B cell (primary cell): ENCODE data around the gene KIRREL1. TPM values are rescaled to one million over a fixed set of nuclear protein-coding genes. Genes with fewer than 3 reads are reported as not detected.

ENCODE experiments used
- ATAC-seq: fragments of 200-7000 bp; cut with Tn5 transposase; one replicate; pipeline ENCODE4 v1.10.0; 2021; ENCODE audit warnings: low read depth, mild to moderate bottlenecking, moderate number of reproducible peaks, moderate library complexity
- CTCF ChIA-PET: fragments of 350-600 bp; sonication (Branson Sonifier 250); formaldehyde crosslinking; loops from one replicate; lab custom pipeline; 2021; ENCODE audit warnings: antibody characterized with exemption, inconsistent platforms; lab: Charles Lee
- POLR2A ChIA-PET: fragments of 350-600 bp; sonication (Branson Sonifier 250); formaldehyde crosslinking; loops from one replicate; lab custom pipeline; 2021; ENCODE audit warnings: antibody characterized with exemption; lab: Charles Lee
- DNase-seq: peaks from one replicate; pipeline ENCODE4 v3.0.0; 2013
- H2AFZ ChIP-seq: 2 replicates; pipeline ENCODE4 v1.6.1; 2012; ENCODE audit warnings: mild to moderate bottlenecking, low read depth, low read length; ENCODE audit not compliant: insufficient read depth, poor library complexity, severe bottlenecking
- H3K27ac ChIP-seq, 2 donors: 1 replicate in 1 of 2; 2 replicates in 1 of 2; pipeline ENCODE4 v1.5.1; 2012 to 2013; ENCODE audit warnings: low read length in 2 of 2, mild to moderate bottlenecking in 2 of 2, moderate library complexity in 1 of 2
- H3K27me3 ChIP-seq, 4 experiments: fragments of 200-600 bp in 1 of 4; sonication (generic) in 1 of 4; replicated peaks in 1 of 4; 1 replicate in 2 of 4; 2 replicates in 2 of 4; pipeline versions ENCODE4 v1.6.1 to v1.7.0; 2013 to 2016; ENCODE audit warnings: low read length in 3 of 4, mild to moderate bottlenecking in 2 of 4, mixed read lengths in 1 of 4, moderate library complexity in 1 of 4; ENCODE audit not compliant: insufficient read depth in 4 of 4, control insufficient read depth in 3 of 4; ENCODE audit errors: control extremely low read depth in 1 of 4
- H3K36me3 ChIP-seq, 2 experiments: replicated peaks in 1 of 2; 1 replicate in 1 of 2; 2 replicates in 1 of 2; pipeline versions ENCODE4 v1.6.1 to v1.7.1; 2013; ENCODE audit warnings: low read length in 1 of 2; ENCODE audit not compliant: insufficient read depth in 2 of 2, control insufficient read depth in 1 of 2; ENCODE audit errors: control extremely low read depth in 1 of 2, extremely low read depth in 1 of 2
- H3K4me1 ChIP-seq, 2 donors: fragments of 200-600 bp in 1 of 2; sonication (generic) in 1 of 2; 1 replicate in 1 of 2; 2 replicates in 1 of 2; pipeline versions ENCODE4 v1.5.1 to v1.6.1; 2013 to 2017; ENCODE audit warnings: low read length in 2 of 2; ENCODE audit not compliant: control insufficient read depth in 2 of 2, insufficient read depth in 2 of 2
- H3K4me2 ChIP-seq: replicated peaks from 2 replicates; pipeline ENCODE3; 2012; ENCODE audit warnings: mild to moderate bottlenecking, low read depth, low read length; ENCODE audit not compliant: poor library complexity, severe bottlenecking
- H3K4me3 ChIP-seq, 5 experiments: fragments of 200-600 bp in 1 of 5; sonication (generic) in 1 of 5; 1 replicate in 3 of 5; 2 replicates in 2 of 5; pipeline versions ENCODE4 v1.5.1 to v1.7.0; 2011 to 2016; ENCODE audit warnings: low read length in 4 of 5, mild to moderate bottlenecking in 4 of 5, low read depth in 2 of 5, control low read depth in 1 of 5, moderate library complexity in 1 of 5; ENCODE audit not compliant: insufficient read depth in 1 of 5; ENCODE audit errors: control extremely low read depth in 1 of 5, extremely low read depth in 1 of 5
- H3K79me2 ChIP-seq: fragments of 200-600 bp; sonication (generic); one replicate; pipeline ENCODE4 v1.6.0; 2016; ENCODE audit warnings: low read length; ENCODE audit not compliant: control insufficient read depth, insufficient read depth
- H3K9ac ChIP-seq: fragments of 200-600 bp; sonication (generic); 2 replicates; pipeline ENCODE4 v1.6.1; 2017; ENCODE audit warnings: mild to moderate bottlenecking, low read length, moderate library complexity
- H3K9me3 ChIP-seq, 3 donors: one replicate each; pipeline versions ENCODE4 v1.6.1 to v1.7.1; 2013; ENCODE audit warnings: low read length in 2 of 3; ENCODE audit not compliant: control insufficient read depth in 2 of 3, insufficient read depth in 1 of 3; ENCODE audit errors: control extremely low read depth in 1 of 3
- H4K20me1 ChIP-seq: 2 replicates; pipeline ENCODE4 v1.6.0; 2012; ENCODE audit warnings: mild to moderate bottlenecking, low read length; ENCODE audit not compliant: insufficient read depth, control insufficient read depth, poor library complexity, severe bottlenecking
- H3K27ac Mint-ChIP-seq: one replicate; pipeline ENCODE4 v1.8.0; 2021; ENCODE audit warnings: mixed read lengths
- H3K27me3 Mint-ChIP-seq: one replicate; pipeline ENCODE4 v1.8.0; 2021; ENCODE audit warnings: mixed read lengths
- H3K4me1 Mint-ChIP-seq: one replicate; pipeline ENCODE4 v1.8.0; 2021; ENCODE audit warnings: mixed read lengths
- H3K4me3 Mint-ChIP-seq: one replicate; pipeline ENCODE4 v1.8.0; 2021; ENCODE audit warnings: mixed read lengths
- H3K9me3 Mint-ChIP-seq: one replicate; pipeline ENCODE4 v1.8.0; 2022; ENCODE audit warnings: mixed read lengths; ENCODE audit not compliant: insufficient read depth
- CTCF ChIP-seq: fragments of 200-600 bp; IDR thresholded peaks from one replicate; pipeline ENCODE4 v1.8.0; 2022; ENCODE audit warnings: antibody characterized with exemption, mild to moderate bottlenecking
- EZH2 ChIP-seq: IDR thresholded peaks from 2 replicates; pipeline ENCODE4 v1.6.1; 2012; ENCODE audit warnings: borderline replicate concordance, low read depth, mild to moderate bottlenecking, moderate library complexity, low read length; ENCODE audit not compliant: insufficient read depth, poor library complexity, severe bottlenecking
- WGBS: methylation state at CpG from one replicate; pipeline ENCODE4 v1.1.5; 2013; ENCODE audit warnings: missing lambda C conversion rate; ENCODE audit not compliant: insufficient coverage; 5-methylcytosine and 5-hydroxymethylcytosine counted together
- intact Hi-C: fragments of 100-400 bp; cut with micrococcal nuclease; formaldehyde crosslinking; loops from one replicate; pipeline ENCODE4 v1.10.0; 2022
- polyA plus RNA-seq: library from polyadenylated mRNA; depleted of rRNA; stranded (reverse); fragments of >200 nt; gene quantifications from 2 replicates; pipeline ENCODE4 v1.2.3, GENCODE V29; 2012
- total RNA-seq, 2 donors: library from RNA; stranded (reverse); fragments of 120-200 nt in 1 of 2; gene quantifications; 1 replicate in 1 of 2; 2 replicates in 1 of 2; pipeline versions ENCODE4 v1.2.3 to v1.2.4, GENCODE V29; 2013 to 2022

KIRREL1 gene
- total and polyA plus RNA-seq, 2 donors (not counting 1 experiment from before 2014, with no cell fraction given), result not detected

GRCh38 chr1:158118713-158119402 is 125.4 kb downstream of the KIRREL1 start:
- H3K27me3 Mint-ChIP-seq, result peaks cover 35% of the 10 kb centered on the region
- H3K27me3 ChIP-seq, result peaks cover 0 to 40% (median 16%) of the 10 kb centered on the region in 4 experiments
- ChIA-PET CTCF (interaction anchor here (1.4 to 16.2 kb wide), 19 partner anchors 6 to 958 kb away, joined by 3 to 534 read pairs (median 14); partner anchors contain the start of genes AIM2, CD1D and KIRREL1), POLR2A (no interaction called here)
- H3K4me2 ChIP-seq, result peak overlapping the region; percentile 69
- no peaks in the 10 kb centered on the region for H3K79me2 ChIP-seq
- no peaks in the 10 kb centered on the region for H3K9me3 Mint-ChIP-seq
- no peak overlapping the region for H3K27ac Mint-ChIP-seq
- ATAC-seq (no peak), DNase-seq (no peak)
- intact Hi-C loops, result loop anchor here (2.0 to 10.0 kb wide), 3 partner anchors 742 to 956 kb away; partner anchors contain the start of gene AIM2
- H2AFZ ChIP-seq, result peak overlapping the region; percentile 40
- H3K4me3 ChIP-seq, result peak overlapping the region in 1 of 5 experiments; percentile 32
- no peak for TF ChIP-seq EZH2
- no peak for TF ChIP-seq CTCF
- peaks cover 25% of the 10 kb centered on the region for H3K4me1 Mint-ChIP-seq
- no peak overlapping the region for H3K9ac ChIP-seq
- H3K4me3 Mint-ChIP-seq, result peak overlapping the region; percentile 77
- no peaks in the 10 kb centered on the region for H3K36me3 ChIP-seq
- 86% methylated on average over 3 of the region's 8 CpGs for WGBS
- no peak overlapping the region for H3K27ac ChIP-seq
- no peaks in the 10 kb centered on the region for H4K20me1 ChIP-seq
- peaks cover 18 to 28% of the 10 kb centered on the region in 2 donors for H3K4me1 ChIP-seq
- peaks cover 0 to 2% (median 0%) of the 10 kb centered on the region in 3 donors for H3K9me3 ChIP-seq
